Fibroblast of skin of right quadriceps (primary cell): ENCODE results near the gene SH3D19.

Source experiments
- DNase-seq: peaks from one replicate; pipeline ENCODE4 v3.0.0-alpha.2; 2013

SH3D19 gene

DNA sequence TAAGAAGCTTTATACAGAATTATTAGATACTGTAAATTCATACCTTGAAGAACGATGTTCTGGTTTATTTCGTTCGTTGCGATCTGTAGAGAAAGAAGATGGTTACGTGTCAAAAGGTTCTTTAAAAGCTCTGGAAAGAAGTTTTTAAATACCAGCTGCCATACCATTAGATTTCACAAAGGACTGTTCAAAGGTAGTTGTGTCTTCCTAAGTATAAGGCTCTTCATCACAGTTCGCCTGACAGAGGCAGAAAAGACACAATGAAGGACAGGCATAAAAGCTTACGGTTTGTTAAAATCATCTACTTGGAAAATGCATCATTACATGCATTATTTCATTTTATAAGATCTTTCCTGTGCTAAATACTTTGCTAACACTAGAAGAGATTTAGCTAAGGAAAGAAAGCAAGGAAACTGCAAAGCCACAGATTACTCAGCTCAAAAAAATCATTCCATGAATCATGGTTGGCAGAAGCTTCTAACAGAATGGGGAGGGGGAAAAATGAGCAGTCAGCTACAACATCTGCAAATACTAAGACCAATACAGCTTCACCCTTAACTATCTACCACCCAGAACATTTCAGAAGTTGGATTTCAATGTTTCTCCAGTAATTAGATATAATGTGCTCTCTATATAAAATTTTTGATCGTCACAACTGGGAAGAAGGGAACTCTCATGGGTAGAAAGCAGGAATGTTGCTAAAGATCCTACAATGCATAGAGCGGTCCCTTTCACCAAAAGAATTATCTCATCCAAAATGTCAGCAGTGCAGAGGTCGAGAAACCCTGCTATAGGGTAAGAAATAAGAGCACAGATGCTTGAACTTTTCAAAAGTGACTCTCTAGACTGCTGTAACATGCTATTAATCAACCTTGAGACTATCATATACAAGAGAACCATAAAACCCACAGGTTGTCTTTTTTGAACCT, 99.1 kb downstream of the SH3D19 start:
- DNase-seq: peak; percentile 89

DNA sequence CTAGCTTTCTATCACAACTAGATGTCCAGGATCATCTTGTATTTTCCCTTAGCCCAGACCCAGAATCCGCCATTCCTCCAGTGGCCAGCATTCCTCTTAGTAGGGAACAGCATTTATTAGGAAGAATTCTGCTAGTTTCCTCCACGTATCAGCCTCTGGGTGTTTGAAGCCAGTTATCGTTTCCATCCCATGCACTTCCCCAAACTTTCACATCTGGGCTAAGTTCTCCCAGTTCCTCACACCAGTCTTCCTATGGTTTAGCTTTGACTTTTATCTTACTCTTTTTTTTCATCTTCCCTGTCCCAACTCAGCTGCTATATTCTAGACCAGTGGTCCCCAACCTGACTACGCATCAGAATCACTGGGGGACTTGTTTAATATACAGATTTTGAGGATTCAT, 101.9 kb downstream of the SH3D19 start:
- no peak for DNase-seq

DNA sequence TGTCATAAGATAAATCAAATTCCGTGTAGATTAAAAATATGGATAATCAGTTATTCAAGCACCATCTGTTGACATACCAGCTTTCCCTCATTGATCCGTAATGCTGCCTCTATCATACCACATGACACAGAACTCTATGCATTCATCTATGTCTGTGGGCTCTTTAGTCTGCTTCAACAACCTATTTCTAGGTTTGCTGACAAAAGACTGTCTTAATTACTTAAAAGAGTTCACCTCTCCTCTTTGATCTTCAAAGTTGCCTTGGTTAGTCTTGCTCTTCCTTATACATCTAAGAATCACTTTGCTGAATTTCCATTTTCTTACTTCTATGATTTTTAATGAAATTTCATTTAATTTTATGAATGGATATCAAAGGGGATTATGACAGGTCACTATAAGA, 105.5 kb downstream of the SH3D19 start:
- no peak for DNase-seq

DNA sequence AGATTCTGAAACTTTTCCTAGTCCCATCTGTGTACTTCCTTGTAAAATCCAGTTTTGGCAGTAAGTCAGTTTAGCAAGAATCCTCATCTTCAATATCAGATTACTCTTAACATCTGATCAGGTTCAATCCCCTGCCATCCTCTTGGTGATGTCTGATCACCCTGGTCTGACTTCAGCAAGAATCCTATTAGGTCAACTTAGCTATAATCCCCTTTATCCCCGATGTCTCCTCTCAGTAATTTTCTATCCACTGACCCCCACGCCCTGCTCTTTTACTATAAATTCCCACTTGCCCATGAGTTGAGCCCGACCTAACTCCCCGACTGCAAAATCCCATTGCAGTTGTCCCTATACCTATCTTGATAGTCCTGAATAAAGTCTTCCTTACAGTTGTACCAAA, 106.3 kb downstream of the SH3D19 start:
- no peak for DNase-seq

DNA sequence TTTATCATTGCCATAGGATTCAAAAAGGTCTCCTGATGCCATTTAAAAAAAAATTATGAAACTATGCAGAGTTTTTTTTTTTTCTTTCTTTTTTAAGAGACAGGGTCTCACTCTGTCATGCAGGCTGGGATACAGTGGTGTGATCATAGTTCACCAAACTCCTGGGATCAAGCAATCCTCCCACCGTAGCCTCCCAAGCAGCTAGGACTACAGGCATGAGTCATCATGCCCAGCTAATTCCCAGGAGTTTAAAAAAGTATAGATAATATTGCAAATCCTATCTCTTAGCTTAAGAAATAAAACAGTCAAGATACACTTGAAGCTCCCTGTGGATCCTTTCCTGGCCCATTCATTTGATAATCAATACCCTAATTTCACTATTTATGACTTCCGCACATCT, 107.1 kb downstream of the SH3D19 start:
- DNase-seq: peak; percentile 23

DNA sequence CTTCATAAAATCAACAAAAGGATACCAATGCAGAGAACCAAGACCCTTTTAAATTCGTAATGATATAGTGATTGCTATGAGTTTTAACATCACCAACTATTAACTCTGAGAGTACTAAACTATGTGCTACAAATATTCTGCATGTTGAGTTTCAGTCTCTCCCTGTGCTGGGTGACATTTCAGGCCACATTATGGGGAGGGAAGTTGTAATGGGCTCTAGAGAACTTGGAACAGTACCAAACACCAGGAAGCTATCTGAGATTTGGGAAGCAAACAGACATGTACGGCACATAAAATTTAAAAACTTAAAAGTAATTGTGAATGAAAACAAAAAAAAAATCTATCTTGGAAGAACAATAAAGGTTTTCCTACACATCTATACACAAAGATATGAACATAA, 108.1 kb downstream of the SH3D19 start:
- DNase-seq: no peak

DNA sequence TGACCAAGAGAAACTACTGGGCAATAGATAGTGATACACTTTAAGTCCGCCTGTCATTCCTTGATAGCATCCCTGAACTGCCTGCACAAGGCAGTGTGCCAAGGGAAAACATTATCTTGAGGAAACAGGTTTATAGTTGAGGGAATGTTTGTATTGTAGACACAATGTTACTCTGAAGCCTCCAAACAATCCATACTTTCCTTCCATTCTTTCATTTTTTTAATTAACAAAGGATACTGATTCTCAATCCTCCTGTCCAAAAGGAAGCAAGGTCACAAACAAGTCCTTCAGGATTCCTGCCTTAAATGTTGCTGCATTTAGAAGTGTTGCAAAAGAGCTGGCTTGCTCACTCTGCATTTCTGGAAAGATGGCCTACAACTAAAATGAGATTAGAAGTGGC, 110.1 kb downstream of the SH3D19 start:
- no peak for DNase-seq

DNA sequence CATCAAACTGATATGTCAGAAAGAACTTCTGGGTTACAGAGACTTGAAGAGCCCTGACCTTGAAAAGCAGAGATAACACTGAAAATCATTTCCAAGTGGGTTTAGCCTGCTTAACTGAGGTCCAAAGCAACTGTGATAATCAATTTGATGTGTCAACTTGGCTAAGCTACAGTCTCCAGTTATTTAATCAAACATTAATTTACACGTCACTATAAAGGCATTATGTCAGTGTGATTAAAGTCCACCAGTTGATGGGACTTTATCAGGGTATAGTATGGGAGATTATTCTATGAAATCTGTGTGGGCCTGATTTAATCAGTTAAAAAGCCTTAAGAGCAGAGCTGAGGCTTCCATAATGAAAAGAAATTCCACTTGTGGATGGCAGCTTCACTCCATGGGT, 117.5 kb downstream of the SH3D19 start:
- no peak for DNase-seq

DNA sequence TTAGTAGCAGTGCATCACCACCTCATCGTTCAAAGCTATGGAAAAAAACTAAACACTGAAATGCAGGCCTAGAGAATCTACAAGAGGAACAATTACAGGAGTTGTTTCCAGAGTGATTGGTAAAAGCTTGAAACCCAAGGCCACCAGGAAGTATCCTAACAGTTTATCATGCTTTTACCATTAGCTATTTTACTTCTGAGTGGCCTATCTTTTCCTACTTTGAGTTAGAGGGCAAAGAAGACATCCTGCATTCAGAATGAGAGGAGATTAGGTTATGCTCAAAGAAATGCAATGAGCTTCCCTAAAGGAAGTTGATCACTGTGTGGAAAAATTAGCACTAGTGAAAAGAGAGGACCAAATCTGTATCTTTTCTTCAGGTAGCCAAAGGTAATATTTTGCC, 118.2 kb downstream of the SH3D19 start:
- no peak for DNase-seq

DNA sequence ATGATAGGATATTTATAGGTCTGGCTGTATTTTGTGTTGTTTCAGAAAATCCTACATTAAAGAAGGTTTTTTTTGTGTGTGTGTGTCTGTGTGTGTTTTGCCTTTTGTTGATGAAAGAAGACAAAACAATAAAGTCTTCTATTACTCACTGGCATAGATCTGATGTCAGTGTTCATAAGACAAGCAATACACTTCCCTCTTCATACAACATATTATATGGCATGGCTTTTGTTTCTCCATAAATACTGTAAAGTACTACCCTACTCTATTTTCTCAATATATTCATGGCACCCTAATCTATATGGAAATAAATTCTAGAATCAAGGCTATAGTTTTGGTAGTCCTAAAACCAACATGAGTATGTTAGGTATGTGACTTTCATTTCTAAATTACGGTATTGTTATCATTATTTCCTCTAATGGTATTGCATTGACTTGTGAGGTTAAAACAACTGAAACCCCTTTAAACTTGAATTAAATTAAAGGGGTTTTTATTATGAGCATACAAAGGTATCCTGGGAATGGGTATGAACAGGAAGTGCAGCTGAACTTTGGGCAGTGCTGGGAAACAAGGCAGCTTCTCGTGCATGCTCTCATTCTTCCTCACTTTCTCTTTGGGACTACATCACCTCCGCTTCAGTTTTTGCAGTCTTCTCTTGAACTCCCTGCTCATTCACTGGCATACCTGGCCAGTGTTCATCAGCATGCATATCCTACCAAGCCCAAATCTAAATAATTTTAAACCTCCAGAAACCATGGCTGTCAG, 119.0 kb downstream of the SH3D19 start:
- no peak for DNase-seq

DNA sequence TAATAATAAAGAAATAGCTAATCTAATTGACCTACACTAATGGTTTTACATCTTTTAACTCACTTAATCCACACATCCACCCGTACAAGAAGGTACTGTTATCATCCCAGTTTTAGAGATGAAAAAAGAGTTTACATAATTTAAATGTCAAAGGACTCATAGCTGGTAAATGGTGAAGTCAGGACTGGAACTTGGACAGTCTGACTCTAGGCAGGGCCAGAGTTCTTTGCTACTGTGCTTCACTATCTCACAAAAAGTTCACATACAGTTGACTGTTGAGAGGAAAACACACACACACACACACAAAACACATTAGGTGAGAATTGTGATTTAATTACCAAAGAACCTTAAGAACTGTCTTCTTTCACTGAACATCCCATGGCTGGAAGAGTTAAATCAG, 119.7 kb downstream of the SH3D19 start:
- no peak for DNase-seq

DNA sequence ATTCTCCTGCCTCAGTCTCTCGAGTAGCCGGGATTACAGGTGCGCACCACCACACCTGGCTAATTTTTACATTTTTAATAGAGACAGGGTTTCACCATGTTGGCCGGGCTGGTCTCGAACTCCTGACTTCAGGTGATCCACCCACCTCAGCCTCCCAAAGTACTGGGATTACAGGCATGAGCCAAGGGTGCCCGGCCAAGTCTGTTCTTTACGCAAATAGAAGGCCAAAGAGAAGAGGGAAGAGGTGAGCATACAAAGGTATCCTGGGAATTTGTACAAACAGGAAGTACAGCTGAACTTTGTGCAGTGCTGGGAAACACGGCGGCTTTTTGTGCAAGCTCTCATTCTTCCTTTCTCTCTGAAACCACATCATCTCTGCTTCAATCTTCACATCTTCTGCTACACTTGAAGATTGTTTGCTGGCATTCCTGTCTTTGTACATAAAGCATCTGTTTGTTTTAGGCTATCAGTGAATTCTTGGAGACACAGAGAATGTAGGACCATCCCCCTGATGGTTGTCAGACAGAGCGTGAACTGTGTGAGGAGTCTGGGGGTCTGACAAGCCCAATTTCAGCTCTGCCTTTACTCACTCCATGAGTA, 120.4 kb downstream of the SH3D19 start:
- DNase-seq: no peak

DNA sequence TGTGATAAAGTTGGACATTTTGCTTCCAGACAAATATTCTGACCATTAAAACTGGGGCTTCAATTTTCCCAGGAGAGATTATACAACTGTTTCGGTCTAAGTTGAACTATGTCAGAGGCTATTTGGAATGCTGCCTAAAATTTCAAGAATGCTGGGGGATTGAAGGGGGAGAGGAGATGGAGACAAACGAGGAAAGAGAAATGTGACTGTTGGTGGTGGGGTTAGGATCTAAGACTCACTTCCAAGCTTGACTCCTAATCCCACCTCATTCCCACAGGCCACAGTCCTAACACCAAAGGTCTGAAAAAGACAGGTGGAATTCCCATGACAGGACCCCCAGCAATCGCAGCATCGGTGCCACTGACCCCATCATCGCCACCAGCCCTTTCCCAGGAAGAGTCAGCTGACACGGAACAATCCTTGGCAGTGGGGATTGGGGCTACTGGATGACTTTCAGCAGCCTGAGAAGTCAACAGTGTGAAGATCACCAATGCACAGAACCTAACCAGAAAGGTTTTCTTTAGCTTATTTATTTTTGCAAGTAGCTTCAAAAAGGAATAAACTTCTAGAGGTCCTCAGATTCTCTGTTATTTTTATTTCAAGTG, 122.5 kb downstream of the SH3D19 start:
- peak; percentile 66 for DNase-seq

DNA sequence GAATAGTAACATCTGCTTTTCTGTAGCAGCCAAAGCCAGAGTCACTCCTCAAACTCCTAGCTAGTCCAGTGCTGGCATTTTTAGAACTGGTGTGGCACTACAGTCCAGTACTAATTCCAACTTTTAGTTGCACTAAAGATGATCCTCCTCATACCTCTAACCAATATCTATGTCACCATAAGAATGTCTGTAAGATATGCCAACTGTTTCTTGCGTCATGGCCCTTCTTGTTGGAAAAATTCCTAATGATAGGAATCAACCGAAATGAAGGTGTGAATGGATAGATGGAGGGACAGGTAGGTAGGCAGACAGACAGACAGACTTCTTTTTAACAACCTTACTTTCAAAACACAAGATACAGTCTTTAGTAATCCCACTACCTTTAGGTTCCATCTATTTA, 123.0 kb downstream of the SH3D19 start:
- no peak for DNase-seq

DNA sequence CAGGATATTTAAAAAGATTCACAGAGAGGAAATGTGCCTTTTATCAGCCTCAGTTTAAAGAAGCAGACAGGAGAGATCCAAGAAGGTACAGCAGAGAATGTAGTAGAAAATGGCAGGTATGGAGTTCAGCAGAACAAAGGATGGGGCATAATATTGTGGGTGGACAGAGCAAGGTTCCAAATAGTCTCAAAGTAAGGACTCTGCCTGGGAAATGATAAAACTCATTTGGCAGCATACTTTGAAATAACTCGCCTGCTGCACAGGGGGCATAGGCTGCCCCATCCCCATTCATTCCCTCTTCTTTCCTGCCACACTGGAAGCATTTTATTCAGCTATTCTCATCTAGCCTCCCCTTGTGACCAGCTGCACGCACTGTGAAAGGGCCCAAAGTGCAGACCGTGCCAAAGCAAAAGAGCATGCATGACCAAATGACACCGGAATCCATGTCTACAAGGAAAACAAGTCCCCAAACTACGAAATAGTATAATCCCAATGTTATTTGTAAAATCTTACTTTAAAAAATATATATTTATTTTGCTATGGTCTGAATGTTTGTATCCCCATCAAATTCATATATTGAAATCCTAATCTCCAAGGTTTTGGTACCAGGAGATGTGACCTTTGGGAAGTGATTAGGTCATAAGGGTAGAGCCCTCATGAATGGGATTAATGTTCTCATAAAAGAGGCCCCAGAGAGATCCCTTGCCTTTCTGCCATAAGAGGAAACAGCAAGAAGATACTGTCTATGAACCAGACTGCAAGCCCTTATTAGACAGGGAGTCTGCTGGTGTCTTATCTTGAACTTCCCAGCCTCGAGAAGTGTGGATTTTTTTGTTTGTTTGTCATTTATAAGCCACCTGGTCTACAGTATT, 125.8 kb downstream of the SH3D19 start:
- DNase-seq: no peak

DNA sequence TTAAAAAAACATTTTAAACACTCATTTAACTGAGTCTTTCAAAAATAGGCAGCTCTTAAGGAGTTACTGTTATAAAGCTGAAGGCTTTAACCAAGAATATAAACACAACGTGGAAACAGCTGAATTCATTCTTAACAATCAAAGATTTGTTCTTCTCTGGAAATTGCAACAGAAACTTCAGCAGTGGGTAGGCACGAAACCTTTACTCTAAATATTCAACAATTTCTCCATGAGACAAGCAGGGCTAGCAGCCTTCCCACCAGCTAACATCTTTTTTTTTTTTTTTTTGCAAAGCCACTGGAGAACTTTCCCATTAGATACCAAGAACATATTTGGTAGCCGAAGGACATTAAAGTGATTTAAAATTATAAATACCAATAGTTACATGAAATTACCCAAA, 126.7 kb downstream of the SH3D19 start:
- no peak for DNase-seq

DNA sequence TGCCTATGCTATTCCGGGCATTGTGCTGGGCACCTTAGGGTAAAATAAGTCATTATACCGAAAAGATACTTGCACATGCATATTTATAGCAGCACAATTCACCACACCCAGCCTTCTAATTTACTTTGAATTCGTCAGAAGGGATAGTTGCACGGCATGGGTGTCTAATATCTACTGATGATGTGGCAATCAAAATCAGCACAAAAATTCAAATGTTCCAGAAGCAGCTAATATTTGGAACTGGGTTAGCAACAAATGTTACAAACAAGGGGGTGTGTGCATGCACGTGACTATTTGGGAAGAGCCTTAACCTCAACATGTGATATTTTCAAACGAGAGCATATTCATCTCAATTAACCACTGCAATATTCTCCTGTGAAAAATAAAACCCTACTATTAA, 128.2 kb downstream of the SH3D19 start:
- no peak for DNase-seq

DNA sequence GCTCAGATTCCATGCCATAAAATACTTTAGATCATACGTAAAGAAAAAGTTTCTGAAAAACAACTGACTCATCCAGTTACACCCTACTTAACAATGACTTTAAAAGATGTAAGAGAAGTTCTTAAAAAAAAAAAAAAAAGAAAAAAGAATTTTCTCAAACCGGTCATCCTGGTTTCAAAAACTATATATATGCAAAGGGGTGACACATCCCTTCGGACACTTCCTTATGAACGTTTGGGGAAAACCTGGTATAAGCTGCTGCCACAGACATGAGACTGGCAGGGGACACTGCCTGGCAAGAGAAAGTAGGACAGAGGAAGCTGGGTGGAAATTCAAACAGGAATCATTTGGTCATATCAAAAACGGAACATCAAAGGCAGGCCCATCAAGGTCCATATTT, 129.6 kb downstream of the SH3D19 start:
- DNase-seq: peak; percentile 64

DNA sequence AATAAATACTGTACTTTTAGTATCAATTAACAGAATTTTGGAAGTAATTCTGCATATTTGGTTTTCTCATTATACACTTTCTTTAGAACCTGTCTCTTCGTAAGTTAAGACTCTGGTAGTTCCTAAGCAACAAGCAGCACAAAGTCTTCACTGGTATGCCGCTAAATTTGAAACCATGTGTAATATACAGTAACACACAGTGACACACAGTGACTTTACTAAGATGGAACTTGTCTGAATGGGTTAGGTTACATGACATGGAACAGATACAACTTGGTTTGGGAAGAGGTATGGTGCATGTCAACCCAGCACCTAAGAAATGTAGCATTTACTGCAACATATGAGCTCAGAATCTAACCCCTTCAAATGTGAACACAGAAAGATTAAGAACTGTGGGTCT, 132.0 kb downstream of the SH3D19 start:
- no peak for DNase-seq

DNA sequence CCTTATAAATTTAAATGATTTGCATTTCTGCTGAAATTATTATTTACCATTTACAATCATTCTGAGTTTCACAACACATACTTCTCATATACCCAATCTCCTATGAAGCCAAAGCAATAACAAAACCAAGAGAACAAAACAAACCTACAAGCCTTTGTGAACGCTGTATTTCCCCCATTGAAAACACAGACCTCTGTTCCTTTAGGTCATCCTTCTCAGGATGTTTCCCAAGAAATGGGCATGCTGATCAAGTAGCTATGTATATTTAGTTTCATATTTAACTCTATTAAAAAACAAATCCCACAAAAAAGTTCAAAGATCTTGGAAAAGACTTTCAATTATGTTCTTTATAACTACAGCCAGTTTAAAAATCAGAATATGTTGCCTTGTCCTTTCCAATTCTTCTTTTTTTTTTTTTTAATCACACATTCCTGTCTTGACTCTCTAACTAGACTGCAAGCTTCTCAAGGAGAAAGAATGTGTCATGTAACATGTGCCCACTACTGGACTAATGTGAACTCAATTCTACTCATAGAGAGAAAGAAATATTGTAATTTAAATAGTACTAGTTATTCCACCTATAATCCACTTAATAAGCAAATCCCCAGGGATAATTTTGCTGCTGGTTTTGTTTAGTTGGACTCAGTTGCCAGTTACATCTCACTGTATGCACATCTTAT, 132.7 kb downstream of the SH3D19 start:
- DNase-seq: peak; percentile 19

DNA sequence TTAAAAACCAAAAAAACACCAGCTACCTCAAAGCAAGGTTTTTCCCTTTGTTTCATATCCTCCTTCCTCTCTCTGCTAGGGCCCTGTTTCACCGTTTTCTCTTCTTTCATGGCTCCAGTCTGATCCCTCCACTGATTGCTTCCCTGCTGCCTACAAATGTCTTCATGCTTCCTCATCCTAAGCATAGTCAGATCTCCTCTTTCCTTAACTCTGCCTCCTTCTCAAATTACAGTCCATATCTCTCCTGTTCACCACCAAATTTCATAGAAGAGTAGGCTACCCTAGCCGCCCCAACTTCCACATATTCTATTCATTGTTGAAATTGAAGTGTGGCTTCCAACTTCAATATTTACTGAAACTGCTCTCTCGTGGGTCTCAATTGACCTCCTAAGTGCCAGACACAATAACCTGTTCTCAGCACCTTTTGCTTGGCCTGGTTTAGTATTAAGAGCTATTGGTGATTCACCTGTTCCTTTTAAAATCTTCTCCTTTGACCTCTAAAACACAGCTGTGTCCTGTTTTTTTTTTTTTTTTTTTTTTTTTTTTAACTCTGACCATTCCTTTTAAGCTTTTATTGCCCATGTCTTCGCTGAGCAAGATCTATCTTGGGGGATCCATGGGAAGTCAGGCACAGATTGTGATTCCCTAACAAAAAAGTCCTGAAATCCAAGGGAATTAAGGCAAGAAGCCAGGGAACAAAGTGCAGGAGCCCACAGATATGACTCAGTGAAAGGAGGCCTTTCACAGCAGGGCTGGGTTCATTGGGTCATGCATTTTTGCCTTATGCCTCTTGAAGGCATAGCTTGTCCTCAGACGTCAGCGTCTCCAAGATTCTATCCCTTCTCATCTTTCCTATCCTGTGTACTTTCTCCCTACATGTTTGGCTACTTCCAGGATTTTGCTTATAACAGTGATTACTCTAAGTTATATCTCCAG, 140.6 kb downstream of the SH3D19 start:
- DNase-seq: peak; percentile 41
